ENCODE data around the gene GJB2. TPM values are rescaled to one million over a fixed set of nuclear protein-coding genes. Genes with fewer than 3 reads are reported as not detected.

Gene GJB2
- total and polyA plus RNA-seq, 2 donors (not counting 1 experiment from before 2014, with no cell fraction given), result 0.09 TPM; not detected in 1

DNA sequence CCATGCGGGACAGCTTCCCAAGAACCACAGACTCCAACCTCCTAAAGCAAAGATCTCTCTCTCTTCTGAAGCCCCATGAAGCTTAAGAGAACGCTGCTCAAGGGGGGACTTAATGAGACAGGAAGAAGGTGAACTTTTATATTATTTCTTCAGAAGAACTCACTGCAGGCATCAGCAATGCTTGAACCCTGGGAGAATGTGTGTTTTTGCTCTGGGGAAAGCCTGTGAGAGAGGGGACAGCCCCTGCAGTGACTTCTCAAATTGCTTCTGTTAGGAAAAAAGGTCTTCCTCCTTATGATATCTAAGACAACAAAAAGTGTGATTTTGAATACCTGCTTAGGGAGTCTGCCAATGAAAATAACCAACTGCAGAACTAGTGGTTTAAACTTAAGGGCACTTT is 54.9 kb downstream of the GJB2 start:
- TF ChIP-seq EZH2 (IDR thresholded peaks at IDR 0.05; ENCODE audit: low read length, missing control alignments), result no peak
- TF ChIP-seq, protein P1, sequence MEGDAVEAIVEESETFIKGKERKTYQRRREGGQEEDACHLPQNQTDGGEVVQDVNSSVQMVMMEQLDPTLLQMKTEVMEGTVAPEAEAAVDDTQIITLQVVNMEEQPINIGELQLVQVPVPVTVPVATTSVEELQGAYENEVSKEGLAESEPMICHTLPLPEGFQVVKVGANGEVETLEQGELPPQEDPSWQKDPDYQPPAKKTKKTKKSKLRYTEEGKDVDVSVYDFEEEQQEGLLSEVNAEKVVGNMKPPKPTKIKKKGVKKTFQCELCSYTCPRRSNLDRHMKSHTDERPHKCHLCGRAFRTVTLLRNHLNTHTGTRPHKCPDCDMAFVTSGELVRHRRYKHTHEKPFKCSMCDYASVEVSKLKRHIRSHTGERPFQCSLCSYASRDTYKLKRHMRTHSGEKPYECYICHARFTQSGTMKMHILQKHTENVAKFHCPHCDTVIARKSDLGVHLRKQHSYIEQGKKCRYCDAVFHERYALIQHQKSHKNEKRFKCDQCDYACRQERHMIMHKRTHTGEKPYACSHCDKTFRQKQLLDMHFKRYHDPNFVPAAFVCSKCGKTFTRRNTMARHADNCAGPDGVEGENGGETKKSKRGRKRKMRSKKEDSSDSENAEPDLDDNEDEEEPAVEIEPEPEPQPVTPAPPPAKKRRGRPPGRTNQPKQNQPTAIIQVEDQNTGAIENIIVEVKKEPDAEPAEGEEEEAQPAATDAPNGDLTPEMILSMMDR (conservative IDR thresholded peaks at IDR 0.05 in 1 of 2, IDR thresholded peaks at IDR 0.05 in 1 of 2; ENCODE audit: low read depth in 1 of 2, low read length in 2 of 2), result no peak
- Histone ChIP-seq H2AFZ (ENCODE audit: low read length) (no peak overlapping the region), H3K36me3 (ENCODE audit: control insufficient read depth, insufficient read depth, low read length) (no peaks in the 10 kb centered on the region), H3K27ac (ENCODE audit: insufficient read depth, low read length) (no peak overlapping the region), H3K4me2 (ENCODE audit: extremely low read depth, insufficient read depth, low read length) (no peak overlapping the region), H3K79me2 (ENCODE audit: control insufficient read depth, insufficient read depth, low read length) (no peaks in the 10 kb centered on the region), H3K4me3 (replicated peaks in 1 of 4; ENCODE audit: control extremely low read depth in 1 of 4, insufficient read depth in 1 of 4, low read depth in 3 of 4, low read length in 4 of 4) (no peak overlapping the region), H3K4me1 (ENCODE audit: control insufficient read depth, extremely low read depth, insufficient read depth, low read length) (no peaks in the 10 kb centered on the region), H3K9me3 (ENCODE audit: control insufficient read depth, insufficient read depth, low read depth, low read length) (no peaks in the 10 kb centered on the region), H3K27me3 (ENCODE audit: control insufficient read depth, insufficient read depth, low read length) (peaks cover 24% of the 10 kb centered on the region), H4K20me1 (ENCODE audit: control insufficient read depth, extremely low read depth, insufficient read depth, low read length) (no peaks in the 10 kb centered on the region), H3K9ac (ENCODE audit: insufficient read depth, low read length) (no peak overlapping the region)
- DNase-seq (ENCODE audit: low read depth in 2 of 2), result no peak

Other genes with a start within 250 kb of the GJB2 start
- gene ZMYM2, start 234.2 kb downstream of the GJB2 start, total RNA-seq, result 51.1 and 63.4 TPM in 2 replicates
- 21.5 and 37.3 TPM in 2 replicates for gene ZMYM2, start 234.2 kb downstream of the GJB2 start, polyA plus RNA-seq
- 0.26 and 0.33 TPM in 2 replicates for gene GJA3, start 31.9 kb downstream of the GJB2 start, total RNA-seq
- 0.44 and 1.1 TPM in 2 replicates for gene GJA3, start 31.9 kb downstream of the GJB2 start, polyA plus RNA-seq
- gene GJB6, start 39.4 kb upstream of the GJB2 start, total RNA-seq, result not detected in 2 replicates
- gene GJB6, start 39.4 kb upstream of the GJB2 start, polyA plus RNA-seq, result not detected in 2 replicates

Data from fibroblast of lung (primary cell).